Kidney (tissue), 14 donors: ENCODE measurements around the gene APPL2. TPM values are rescaled to one million over a fixed set of nuclear protein-coding genes. Genes with fewer than 3 reads are reported as not detected.

Experiments used
- DNase-seq, 5 donors: peaks; one replicate each; pipeline ENCODE4 v3.0.0-alpha.2; 2013 to 2020
- FAIRE-seq: peaks from 2 replicates; lab custom pipeline; 2012; peaks lifted over from hg19 to GRCh38; lab: Jason Lieb, UNC
- H3K27ac ChIP-seq, 2 donors: one replicate each; pipeline ENCODE4 v1.7.0; 2013; ENCODE audit warnings: low read depth in 2 of 2, low read length in 2 of 2, inconsistent platforms in 1 of 2
- H3K27me3 ChIP-seq: one replicate; pipeline ENCODE4 v1.7.1; 2013; ENCODE audit warnings: low read length, inconsistent platforms; ENCODE audit not compliant: control insufficient read depth, insufficient read depth
- H3K36me3 ChIP-seq, 3 donors: one replicate each; pipeline versions ENCODE4 v1.7.0 to v1.7.1; 2013; ENCODE audit warnings: low read length in 3 of 3, control low read depth in 1 of 3, inconsistent platforms in 1 of 3; ENCODE audit not compliant: insufficient read depth in 3 of 3, control insufficient read depth in 2 of 3
- H3K4me1 ChIP-seq, 3 donors: one replicate each; pipeline versions ENCODE4 v1.7.0 to v1.7.1; 2013; ENCODE audit warnings: low read length in 3 of 3, inconsistent platforms in 1 of 3, low read depth in 1 of 3; ENCODE audit not compliant: control insufficient read depth in 2 of 3, insufficient read depth in 2 of 3
- H3K4me3 ChIP-seq, 3 donors: one replicate each; pipeline versions ENCODE4 v1.7.0 to v1.8.1; 2013; ENCODE audit warnings: low read length in 3 of 3, control low read depth in 1 of 3, inconsistent platforms in 1 of 3
- H3K9ac ChIP-seq, 3 donors: one replicate each; pipeline versions ENCODE4 v1.7.0 to v1.7.1; 2013; ENCODE audit warnings: low read length in 3 of 3, control low read depth in 1 of 3, inconsistent platforms in 1 of 3
- H3K9me3 ChIP-seq, 3 donors: one replicate each; pipeline versions ENCODE4 v1.7.0 to v1.7.1; 2013; ENCODE audit warnings: low read length in 3 of 3, control low read depth in 1 of 3, inconsistent platforms in 1 of 3; ENCODE audit not compliant: control insufficient read depth in 2 of 3, insufficient read depth in 1 of 3
- intact Hi-C: fragments of 100-400 bp; cut with DNase I; formaldehyde crosslinking; loops from one replicate; pipeline ENCODE4 v1.11.1; 2022
- polyA plus RNA-seq: library from polyadenylated mRNA; stranded (reverse); fragments of 350-450 nt; fragmentation: Illumina TruSeq; extraction: RNeasy Lipid Tissue Mini Kit (QIAGEN cat#74804); gene quantifications from one replicate; pipeline ENCODE4 v1.2.3, GENCODE V29; 2014; ENCODE audit warnings: low read depth, low replicate concordance; ENCODE audit not compliant: insufficient read depth
- total RNA-seq: library from RNA; stranded (reverse); fragmentation: NEBNext Ultra II Directional; extraction: Animal tissue kit (Norgen Biotek cat#: 25700); gene quantifications from one replicate; pipeline ENCODE4 v1.2.1, GENCODE V29; 2021
- TF ChIP-seq, protein P1 (sequence below): IDR thresholded peaks from 3 replicates; pipeline ENCODE4 v1.5.1; 2012; ENCODE audit warnings: mild to moderate bottlenecking, moderate library complexity, borderline replicate concordance; ENCODE audit not compliant: insufficient read depth; ENCODE audit errors: extremely low read depth
- donor health status: control.
- donor health status: control.
- donor health status: control.
- donor health status: control.
- donor health status: control.
- donor health status: DM: yes; HTN: yes; CAD: no.
- donor health status: Normal renal cell carcinoma (clear cell type).

Gene APPL2
- total and polyA plus RNA-seq, 2 donors from 2014 or later, result 17.9 to 42.5 TPM

GRCh38 chr12:105222284-105222655 lies 13.7 kb downstream of the APPL2 start:
- no peak for FAIRE-seq
- Histone ChIP-seq H3K9me3 (no peaks in the 10 kb centered on the region), H3K27ac (no peak overlapping the region), H3K4me3 (no peak overlapping the region), H3K36me3 (peaks cover 1 to 18% (median 12%) of the 10 kb centered on the region in 3 donors), H3K9ac (no peak overlapping the region), H3K4me1 (peaks cover 0 to 18% (median 0%) of the 10 kb centered on the region in 3 donors), H3K27me3 (no peaks in the 10 kb centered on the region)
- TF ChIP-seq, protein P1, sequence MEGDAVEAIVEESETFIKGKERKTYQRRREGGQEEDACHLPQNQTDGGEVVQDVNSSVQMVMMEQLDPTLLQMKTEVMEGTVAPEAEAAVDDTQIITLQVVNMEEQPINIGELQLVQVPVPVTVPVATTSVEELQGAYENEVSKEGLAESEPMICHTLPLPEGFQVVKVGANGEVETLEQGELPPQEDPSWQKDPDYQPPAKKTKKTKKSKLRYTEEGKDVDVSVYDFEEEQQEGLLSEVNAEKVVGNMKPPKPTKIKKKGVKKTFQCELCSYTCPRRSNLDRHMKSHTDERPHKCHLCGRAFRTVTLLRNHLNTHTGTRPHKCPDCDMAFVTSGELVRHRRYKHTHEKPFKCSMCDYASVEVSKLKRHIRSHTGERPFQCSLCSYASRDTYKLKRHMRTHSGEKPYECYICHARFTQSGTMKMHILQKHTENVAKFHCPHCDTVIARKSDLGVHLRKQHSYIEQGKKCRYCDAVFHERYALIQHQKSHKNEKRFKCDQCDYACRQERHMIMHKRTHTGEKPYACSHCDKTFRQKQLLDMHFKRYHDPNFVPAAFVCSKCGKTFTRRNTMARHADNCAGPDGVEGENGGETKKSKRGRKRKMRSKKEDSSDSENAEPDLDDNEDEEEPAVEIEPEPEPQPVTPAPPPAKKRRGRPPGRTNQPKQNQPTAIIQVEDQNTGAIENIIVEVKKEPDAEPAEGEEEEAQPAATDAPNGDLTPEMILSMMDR, result no peak
- intact Hi-C loops, result no loop called here
- DNase-seq, result no peak

DNA sequence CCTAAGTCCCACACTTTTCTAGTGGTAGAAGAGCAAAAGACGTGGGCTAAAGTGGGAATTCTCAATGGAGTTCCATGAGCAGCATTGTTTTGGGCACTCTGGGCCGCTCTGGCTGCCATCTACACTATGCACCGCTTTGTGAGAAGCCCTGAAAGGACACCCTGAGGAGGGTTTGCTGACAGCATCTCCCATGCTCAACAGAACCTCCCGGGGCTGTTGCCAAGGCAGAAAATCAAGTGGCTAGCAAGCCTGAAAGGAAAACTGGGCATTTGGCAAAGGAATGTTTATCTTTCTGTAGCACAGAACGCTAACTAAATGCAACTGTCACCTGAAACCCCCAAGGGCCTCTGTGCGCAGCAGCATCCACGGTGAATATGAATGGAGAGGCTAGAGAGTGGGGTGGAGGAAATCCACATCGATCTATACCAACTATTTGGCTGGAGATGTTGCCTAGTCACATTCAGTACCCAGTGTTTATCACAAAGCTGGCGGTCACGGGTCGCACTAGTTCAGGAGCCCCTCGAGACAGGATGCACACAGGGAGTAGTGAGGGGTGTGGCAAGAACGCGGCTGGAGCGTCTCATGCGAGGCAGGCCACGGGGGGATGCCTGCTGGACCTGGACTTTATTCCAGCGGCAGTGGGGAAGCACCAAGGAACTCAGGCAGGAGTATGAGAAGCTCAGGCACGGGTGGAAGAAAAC lies 14.2 kb downstream of the APPL2 start:
- Histone ChIP-seq H3K9me3 (no peaks in the 10 kb centered on the region), H3K9ac (no peak overlapping the region), H3K27me3 (no peaks in the 10 kb centered on the region), H3K36me3 (peaks cover 3 to 20% (median 15%) of the 10 kb centered on the region in 3 donors), H3K4me3 (no peak overlapping the region), H3K27ac (no peak overlapping the region), H3K4me1 (peaks cover 0 to 18% (median 0%) of the 10 kb centered on the region in 3 donors)
- peak in 1 of 5 donors; percentile 14 for DNase-seq
- FAIRE-seq, result no peak
- intact Hi-C loops, result no loop called here
- TF ChIP-seq, protein P1, result no peak

DNA sequence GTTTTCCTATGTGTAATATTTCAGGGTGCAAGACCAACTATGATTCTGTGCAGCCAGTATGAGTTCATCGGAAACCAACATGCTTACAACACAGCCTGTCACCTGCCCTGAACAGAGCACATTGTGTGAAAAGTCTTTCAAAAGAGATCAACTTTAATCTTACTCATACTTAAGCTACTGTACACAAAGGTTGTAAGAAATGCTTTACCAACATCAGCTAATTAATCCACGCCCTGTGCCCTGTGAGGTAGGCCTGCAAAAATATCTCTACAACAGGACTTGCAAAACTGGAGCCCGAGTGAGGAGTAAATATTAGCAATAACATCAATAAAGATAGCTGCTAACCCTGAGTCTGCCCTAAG lies 15.1 kb downstream of the APPL2 start:
- H3K36me3 ChIP-seq, result peaks cover 3 to 28% (median 17%) of the 10 kb centered on the region in 3 donors
- no peak overlapping the region for H3K27ac ChIP-seq
- FAIRE-seq, result no peak
- no peak overlapping the region for H3K9ac ChIP-seq
- DNase-seq, result no peak
- no peaks in the 10 kb centered on the region for H3K27me3 ChIP-seq
- H3K4me3 ChIP-seq, result no peak overlapping the region
- no peaks in the 10 kb centered on the region for H3K9me3 ChIP-seq
- TF ChIP-seq, protein P1, result no peak
- peaks cover 0 to 18% (median 0%) of the 10 kb centered on the region in 3 donors for H3K4me1 ChIP-seq
- intact Hi-C loops, result no loop called here
